NCI-H128 (cell line): Measurements from ENCODE around the gene RIPK1.
"Not testable (repeated sequence)": the region's sequence is repeated elsewhere in the genome, so short reads cannot be mapped to it uniquely, and the experiment has no call there.

Experiments
- DNase-seq: peaks from one replicate; lab custom pipeline; 2025; ENCODE audit not compliant: unreplicated experiment; lab: John Stamatoyannopoulos, UW

The RIPK1 gene

DNA sequence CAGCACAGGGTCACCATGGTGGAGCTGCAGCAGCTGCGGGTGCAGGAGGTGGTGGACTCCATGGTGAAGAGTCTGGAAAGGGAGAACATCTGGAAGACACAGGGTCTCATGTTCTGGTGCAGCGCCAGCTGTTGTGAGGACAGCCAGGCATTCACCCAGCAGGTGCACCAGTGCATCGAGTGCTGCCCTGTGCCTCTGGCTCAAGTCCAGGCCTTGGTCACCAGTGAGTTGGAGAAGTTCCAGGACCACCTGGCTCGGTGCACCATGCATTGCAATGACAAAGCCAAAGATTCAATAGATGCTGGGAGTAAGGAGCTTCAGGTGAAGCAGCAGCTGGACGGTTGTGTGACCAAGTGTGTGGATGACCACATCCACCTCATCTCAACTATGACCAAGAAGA lies 22.9 kb upstream of the RIPK1 start:
- no peak for DNase-seq

DNA sequence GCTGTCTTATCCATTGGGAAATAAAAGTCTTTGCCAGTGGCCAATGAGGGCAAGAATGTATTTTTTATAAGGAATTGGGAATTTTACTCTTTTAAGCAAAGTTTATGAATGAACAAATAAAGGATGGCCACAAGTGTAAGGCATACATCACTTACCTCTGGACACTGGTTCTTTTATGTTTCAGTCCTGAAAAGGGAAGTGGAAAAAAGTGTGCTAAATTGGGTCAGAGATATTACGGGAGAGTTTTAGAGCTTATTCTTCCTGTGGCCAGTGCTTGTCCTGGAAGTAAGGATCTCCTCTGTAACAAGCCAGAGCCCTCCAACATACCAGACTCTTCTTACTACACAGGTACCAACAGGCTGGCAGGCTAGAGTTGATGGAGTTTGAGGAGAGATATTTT lies 22.5 kb upstream of the RIPK1 start:
- no peak for DNase-seq

GRCh38 chr6:3046295-3046694 lies 22.0 kb upstream of the RIPK1 start:
- no peak for DNase-seq

DNA sequence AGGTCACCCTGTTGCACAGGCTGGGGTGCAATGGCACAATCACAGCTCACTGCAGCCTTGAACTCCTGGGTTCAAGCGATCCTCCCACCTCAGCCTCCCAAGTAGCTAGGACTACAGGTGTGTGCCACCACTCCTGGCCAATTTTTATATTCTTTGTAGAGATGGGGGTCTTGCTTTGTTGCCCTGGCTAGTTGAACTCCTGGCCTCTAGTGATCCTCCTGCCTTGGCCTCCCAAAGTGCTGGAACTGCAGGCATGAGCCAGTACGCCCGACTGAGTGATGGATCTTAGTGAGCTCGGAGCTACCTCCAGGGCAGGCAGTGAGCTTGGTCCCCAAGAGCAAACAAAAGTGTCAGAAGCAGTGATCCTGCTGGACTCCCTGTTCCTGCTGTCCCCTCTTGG lies 20.3 kb upstream of the RIPK1 start:
- DNase-seq, result not testable (repeated sequence)

GRCh38 chr6:3052481-3053230 lies 15.6 kb upstream of the RIPK1 start:
- DNase-seq, result no peak

GRCh38 chr6:3053231-3053508 lies 15.1 kb upstream of the RIPK1 start:
- DNase-seq, result no peak

DNA sequence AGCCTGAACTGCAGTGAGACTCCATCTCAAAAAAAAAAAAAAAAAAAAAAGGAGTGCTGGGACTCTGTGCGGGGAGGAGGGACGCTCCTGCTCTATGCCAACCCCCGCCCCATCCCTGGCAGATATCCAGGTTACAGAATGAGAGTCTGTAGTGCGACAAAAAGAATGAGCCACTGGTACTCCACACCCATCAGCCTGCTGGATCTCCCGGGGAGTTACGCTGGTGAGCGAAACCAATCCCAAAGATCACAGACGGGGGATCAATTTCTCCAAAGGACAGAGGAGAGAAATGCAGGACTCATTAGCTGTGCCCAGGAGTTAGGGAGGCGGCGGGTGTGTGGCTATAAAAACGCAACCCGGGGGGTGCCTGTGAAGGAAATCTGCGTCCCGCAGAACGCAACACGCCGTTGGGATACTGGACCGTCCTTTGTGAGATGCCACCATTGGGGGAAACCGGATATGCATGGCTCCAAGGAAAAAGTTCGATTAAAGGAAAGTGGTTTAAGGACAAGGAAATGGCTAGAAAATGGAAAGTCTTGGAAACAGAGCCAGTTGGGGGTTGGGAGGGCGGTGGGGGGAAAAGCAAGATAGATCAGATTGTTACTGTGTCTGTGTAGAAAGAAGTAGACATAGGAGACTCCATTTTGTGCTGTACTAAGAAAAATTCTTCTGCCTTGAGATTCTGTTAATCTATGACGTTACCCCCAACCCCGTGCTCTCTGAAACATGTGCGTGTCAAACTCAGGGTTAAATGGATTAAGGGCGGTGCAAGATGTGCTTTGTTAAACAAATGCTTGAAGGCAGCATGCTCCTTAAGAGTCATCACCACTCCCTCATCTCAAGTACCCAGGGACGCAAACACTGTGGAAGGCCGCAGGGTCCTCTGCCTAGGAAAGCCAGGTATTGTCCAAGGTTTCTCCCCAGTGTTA lies 13.8 kb upstream of the RIPK1 start:
- DNase-seq, result peak; percentile 41

- peak; percentile 31 for DNase-seq
Measured at GRCh38 chr6:3055158-3055499, 13.2 kb upstream of the RIPK1 start.

DNA sequence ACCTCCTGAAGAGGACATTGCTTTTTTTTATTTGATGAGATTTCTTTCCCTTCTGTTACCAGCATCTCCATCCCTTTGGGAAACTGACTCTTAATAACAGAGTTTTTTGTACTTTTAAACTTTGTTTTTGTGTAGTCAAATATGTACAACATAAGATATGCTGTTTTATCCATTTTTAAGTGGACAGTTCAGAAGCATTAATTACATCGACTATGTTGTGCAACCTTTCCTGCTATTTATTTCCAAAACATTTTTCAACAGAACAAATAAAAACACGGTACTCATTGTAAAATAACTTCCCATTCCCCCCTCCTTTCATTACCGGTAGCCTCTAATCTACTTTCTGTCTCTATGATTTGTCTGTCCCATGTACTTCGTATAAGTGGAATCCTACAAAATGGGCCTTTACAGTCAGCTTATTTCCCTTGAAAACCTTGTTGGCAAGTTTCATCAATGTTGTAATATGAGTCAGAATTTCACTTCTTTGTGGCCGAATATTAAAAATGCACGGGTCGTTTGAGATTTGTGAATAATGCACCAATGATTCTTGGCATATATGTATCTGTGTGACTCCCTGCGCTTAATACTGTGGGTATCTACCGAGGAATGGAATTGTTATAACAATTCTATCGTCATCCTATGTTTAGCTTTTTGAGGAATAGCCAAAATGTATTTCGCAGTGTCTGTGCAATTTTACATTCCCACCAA lies 11.1 kb upstream of the RIPK1 start:
- no peak for DNase-seq

GRCh38 chr6:3058957-3059356 lies 9.3 kb upstream of the RIPK1 start:
- DNase-seq, result no peak

- DNase-seq, result not testable (repeated sequence)
Measured at GRCh38 chr6:3060092-3060491, 8.2 kb upstream of the RIPK1 start.

DNA sequence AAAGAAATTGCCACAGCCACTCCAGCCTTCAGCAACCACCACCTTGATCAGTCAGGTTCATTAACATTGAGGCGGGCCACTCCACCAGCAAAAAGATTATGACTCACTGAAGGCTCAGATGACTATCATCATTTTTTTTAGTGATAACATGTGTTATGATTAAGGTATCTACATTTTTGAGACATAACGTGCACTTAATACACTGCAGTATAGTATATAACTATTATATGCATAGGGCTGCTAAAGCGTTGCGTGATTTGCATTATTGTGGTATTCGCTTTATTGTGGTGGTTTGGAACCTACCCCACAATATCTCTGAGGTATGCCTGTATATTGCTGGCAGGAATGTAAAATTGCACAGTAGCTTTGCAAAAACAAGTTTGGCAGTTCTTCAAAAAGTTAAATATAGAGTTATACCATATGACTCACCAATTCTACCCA lies 6.8 kb upstream of the RIPK1 start:
- no peak for DNase-seq

- not testable (repeated sequence) for DNase-seq
Measured at GRCh38 chr6:3063340-3063732, 5.0 kb upstream of the RIPK1 start.

GRCh38 chr6:3063733-3064700 lies 4.3 kb upstream of the RIPK1 start:
- DNase-seq, result peak; percentile 46

DNA sequence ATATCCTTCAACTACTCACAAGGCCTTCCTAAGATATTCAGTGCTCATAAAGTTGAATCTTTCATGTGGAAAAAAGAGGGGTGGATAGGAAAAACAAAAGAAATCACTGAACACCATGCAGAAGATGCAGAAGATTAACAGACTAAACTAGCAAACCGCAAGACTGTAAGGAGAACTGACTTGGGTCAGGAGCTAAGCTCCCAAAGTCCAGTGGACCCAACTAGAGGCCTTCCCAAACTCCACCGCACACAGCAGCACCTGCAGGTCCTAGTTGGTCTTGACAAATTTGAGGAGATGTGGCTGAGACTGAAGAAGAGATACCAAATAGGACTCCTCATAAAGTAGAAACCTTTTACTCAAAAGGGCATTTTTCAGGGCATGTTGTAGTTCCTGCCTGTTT lies 3.3 kb downstream of the RIPK1 start:
- no peak for DNase-seq

- DNase-seq, result no peak
Measured at GRCh38 chr6:3072798-3073197, 4.5 kb downstream of the RIPK1 start.

- no peak for DNase-seq
Measured at GRCh38 chr6:3073382-3073781, 5.1 kb downstream of the RIPK1 start.

GRCh38 chr6:3075772-3076113 lies 7.4 kb downstream of the RIPK1 start:
- DNase-seq, result no peak

DNA sequence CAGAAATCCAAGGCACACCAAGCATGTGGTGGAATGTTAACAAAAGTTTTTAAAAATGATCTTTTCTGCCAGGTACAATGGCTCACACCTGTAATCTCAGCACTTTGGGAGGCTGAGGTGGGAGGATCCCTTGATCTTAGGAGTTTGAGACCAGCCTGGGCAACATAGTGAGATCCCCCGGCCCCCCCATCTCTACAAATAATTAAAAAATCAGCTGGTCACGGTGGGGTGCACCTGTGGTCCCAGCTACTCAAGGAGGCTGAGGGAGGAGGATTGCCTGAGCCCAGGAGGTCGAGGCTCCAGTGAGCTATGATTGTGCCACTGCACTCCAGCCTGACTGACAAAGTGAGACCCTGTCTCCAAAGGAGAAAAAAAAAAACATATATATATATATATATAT lies 8.0 kb downstream of the RIPK1 start:
- no peak for DNase-seq

DNA sequence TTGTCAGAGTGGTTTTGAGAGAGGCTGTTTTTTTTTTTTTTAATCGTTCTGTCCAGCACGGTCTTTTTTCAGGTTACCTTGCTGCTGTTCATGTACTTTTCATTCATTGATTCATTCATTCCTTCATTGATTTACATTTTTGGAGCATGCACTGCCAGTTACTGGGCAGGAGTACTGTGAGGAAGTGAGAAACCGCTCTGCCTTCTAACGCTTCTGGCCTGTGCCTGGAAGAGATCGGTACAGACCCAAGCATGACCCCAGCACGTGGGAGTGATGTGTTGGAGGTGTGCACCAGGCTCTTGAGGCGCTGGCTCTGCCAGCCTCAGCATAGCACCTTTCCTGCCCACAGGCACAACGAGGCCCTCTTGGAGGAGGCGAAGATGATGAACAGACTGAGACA lies 9.1 kb downstream of the RIPK1 start:
- DNase-seq, result no peak

GRCh38 chr6:3078952-3079351 lies 10.7 kb downstream of the RIPK1 start:
- not testable (repeated sequence) for DNase-seq
